NCI-H524 (cell line): Measurements from ENCODE around the gene BCO2.
A peak's percentile ranks its signal among the peaks of the same experiment; 100 is the strongest.
"Not testable (repeated sequence)": the region's sequence is repeated elsewhere in the genome, so short reads cannot be mapped to it uniquely, and the experiment has no call there.

ENCODE experiments used
- DNase-seq, 2 experiments: peaks; one replicate each; lab custom pipeline; 2025; lab: John Stamatoyannopoulos, UW

BCO2 gene, protein sequence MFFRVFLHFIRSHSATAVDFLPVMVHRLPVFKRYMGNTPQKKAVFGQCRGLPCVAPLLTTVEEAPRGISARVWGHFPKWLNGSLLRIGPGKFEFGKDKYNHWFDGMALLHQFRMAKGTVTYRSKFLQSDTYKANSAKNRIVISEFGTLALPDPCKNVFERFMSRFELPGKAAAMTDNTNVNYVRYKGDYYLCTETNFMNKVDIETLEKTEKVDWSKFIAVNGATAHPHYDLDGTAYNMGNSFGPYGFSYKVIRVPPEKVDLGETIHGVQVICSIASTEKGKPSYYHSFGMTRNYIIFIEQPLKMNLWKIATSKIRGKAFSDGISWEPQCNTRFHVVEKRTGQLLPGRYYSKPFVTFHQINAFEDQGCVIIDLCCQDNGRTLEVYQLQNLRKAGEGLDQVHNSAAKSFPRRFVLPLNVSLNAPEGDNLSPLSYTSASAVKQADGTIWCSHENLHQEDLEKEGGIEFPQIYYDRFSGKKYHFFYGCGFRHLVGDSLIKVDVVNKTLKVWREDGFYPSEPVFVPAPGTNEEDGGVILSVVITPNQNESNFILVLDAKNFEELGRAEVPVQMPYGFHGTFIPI

DNA sequence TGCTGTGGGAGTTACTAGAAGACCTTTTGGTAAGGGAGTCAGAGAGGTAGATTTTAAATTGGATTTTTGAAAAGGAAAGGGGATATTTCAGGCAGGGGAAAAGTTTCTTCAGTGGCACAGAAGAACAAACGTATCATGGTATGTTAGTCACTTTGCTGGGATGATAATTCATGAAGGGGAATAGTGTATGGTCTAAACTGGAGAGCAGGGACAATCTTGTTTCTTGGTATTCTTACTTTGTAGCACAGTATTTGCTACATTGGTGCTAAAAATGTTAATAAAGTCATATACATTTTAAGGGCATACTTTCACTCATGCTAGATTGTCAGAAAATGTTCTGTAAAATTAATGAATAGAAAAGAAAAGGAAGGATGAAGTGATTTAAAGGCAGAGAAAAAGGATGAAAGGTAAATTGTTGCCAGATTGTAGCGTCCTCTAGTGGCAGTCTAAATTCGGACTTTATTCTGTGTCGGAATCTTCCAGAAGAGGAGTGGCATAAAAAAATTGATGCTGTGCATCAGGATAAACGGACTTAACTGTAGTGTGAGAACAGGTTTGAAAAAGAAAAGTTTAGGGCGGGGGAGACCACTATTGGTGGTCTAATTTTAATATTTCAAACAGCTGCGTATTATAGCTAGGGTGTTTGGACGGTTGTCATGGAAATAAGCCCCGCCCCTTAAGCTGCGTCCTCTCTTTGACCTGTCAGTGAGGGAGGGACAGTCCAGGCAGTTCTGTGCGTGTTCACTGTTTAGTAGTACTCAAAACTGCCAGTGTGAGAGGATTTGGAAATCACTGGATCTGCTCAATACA lies at the start of gene BCO2:
Gene BCO2 (plus strand): TSS at position 724 of the 810 bp plus-strand sequence. CDS start 90 bp downstream, outside the sequence.
- DNase-seq, result peak in 1 of 2 experiments; percentile 46

DNA sequence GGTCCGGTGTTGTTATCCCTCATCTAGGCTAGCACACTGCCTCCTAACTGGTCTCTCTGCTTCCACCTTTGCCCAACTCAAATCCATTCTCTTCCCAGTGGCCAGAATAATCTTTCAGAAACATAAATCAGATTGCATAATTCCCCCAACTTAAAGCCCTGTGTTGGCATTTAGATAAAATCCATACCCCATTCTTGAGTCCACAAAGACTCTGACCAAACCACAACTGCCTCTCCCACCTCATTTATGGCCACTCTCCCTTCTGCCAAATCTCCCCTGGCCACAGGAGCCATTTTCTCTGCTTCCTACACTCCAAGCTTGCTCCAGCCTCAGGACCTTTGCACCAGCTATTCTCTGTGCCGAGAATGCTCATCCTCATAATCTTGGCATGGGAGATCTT lies 48.3 kb upstream of the BCO2 start:
- DNase-seq, result no peak

DNA sequence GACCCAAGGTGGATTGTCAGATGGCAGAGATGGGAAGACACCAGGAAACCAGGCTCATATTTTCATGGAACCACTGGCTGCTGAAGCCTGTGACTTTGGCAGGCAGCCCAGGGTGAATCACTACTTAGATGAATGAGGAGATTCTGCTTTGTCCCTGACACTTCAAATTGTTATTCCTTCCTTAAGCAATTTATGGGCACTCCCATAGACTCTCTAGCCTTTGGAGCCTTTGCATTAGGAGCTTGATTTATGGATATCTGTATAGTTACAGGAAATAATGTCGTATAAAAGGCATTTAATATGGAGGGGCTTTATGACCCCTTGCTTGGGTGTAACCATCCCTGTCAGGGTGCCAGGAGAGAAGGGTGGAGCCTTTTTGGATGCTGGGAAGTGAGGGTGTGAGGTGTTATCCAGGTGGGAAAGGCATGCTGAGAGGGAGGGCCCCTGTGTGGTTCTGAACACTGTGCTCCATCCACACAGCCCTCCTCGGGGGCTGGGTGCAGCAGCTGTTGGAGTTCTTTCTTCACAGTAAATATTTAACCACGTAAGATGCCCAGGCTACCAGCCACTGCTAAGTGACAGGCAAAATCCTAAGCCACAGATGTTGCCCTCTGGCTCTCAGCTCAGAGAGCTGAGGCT lies 46.7 kb upstream of the BCO2 start:
- no peak for DNase-seq

DNA sequence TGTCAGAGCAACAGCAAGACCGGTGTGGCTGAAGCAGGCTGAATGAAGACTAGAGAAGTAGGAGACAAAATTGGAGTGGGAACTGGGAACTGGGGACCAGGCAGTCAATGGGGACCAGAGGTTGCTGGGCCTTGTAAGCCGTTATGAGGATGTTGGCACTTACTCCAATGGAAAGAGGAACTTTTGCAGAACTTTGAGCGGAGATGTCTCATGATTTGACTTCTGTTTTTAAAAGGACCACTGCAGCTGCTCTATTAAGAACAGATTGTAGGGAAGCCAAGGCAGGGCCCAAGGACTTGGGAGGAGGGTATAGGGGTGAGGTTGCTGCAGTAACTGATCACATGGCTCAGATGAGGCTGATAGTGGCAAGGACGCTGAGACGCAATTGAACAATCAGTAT lies 45.7 kb upstream of the BCO2 start:
- no peak for DNase-seq

DNA sequence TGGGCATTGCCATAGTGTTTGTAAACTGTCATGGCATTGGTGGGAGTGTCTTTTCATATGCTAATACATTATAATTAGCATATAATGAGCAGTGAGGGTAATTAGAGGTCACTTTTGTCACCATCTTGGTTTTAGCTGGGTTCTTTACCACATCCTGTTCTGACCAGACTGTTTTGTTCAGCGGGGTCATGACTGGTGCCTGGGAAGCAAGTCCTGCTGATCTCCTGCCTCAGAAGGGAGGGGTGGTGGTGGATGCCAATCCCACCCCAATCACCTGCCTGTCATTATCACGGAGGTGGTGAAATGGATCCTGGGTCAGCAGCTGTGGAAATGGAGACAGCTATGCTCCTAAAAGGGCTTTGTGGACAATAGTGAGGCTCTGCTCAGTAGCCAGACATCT lies 42.6 kb upstream of the BCO2 start:
- DNase-seq, result no peak

DNA sequence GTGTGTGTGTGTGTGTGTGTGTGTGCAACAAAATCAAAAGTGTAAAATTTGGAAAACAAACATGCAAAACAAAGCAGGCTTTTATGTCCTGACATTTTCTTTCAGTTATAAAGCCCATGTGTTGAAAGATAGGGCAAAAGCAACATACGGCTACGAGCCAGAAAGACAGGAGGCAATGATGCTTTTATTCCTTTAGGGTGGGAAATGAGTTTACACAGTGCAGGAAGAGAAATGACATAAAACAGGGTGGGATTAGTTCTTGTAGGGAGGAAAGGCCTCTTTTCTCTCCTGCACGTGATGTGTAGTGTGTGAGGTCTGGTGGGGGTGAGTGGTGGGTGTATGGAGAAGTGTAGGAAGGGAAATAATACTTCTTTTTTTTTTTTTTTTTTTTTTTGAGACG lies 40.8 kb upstream of the BCO2 start:
- no peak for DNase-seq

DNA sequence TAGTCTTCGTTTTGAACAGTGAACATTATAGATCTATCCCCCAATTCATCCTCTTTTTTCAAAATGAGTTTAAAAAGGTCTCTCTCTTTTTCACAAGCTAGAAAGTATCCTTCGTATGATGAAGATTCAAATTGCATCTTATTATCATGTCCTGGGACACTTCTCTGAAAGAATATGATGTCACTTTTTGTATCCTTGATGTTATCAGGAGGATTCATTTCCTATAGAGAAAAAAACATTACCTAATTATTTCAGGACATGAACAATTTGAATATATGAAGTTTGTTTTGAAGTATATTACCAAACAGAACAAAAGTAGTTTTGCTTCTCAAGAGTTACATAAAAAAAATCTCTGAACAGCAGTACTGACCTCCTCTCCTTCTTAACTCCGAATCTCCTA lies 31.7 kb upstream of the BCO2 start:
- DNase-seq, result no peak

DNA sequence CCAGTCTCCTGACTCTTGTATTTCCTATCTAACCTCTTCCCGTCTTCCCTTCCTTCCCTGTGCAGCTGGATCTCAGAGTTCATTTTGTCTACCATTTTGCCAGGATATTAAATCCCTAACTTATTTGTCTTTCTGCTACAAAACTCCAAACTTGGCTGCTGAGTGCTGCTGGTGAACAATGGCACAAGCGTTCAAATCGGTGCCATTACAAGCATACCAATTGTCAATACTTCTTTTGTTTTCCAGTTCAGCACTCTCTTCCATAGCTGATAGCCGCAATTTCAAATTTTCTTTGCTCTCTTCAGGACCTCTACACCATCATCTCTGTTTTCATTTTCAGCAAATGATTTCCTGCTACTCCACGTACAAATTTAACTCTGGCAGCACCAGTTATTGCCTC lies 24.8 kb upstream of the BCO2 start:
- no peak for DNase-seq

DNA sequence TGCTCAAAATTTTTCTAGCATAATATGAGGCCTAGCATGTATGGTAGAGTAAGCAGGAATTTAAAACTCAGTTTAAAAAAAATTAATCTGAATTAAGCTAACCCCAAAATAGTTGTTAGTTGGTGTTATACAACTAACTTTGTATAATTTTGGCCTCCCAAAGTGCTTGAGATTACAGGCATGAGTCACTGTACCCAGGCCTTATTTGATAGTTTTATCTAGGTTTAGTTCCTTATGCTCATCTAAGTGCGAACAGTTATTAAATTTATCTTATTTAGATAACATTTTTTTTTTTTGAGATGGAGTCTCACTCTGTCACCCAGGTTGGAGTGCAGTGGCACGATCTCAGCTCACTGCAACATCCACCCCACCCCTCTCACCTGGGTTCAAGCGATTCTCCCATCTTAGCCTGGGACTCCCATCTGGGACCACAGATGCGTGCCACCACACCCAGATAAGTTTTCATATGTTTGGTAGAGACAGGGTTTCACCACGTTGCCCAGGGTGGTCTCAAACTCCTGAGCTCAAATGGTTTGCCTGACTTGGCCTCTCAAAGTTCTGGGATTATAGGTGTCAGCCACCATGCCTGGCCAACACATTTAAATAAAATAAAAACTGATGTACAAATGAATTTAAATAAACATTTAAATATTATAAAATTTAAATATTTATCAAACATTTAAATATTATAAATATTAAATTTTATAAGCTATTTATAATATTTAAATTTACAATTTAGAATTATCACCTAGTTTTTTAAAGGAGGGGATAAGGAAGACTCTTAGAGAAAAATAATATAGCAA lies 19.0 kb upstream of the BCO2 start:
- no peak for DNase-seq

DNA sequence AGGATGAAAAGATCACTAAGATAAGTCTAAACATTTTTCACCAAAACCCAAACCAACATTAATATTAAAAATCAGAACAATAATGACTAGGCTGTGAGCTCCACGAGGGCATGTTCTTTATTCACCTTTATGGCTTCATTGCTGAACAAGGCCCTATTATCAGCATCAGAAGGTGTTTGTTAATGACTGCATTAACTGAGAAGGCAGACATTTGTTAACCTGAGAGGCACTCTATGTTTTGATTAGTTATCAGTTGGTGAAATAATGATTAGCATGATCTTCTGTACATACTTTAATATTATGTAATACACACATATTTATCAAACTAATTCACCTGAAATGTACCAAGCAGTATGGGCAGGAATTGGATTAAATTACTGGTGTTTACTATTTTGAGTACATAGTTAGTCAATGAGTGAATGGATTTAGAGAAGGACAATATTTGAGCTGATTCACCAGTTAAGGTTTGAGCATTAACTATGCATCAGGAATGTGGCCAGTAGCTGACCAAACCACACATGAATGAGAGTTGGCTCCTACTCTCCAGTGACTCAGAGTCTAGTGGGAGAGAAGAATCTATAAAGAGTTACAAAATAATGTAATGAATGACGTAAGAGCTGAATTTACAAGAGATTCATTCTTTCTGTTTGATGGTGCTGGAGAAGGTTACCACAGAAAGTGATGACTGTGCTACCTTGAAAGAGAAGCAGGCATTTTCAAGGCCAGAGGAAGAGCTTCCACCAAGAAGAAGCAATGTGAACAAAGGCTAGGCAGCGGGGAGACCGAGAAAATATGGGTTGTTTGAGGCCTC lies 18.2 kb upstream of the BCO2 start:
- no peak for DNase-seq

DNA sequence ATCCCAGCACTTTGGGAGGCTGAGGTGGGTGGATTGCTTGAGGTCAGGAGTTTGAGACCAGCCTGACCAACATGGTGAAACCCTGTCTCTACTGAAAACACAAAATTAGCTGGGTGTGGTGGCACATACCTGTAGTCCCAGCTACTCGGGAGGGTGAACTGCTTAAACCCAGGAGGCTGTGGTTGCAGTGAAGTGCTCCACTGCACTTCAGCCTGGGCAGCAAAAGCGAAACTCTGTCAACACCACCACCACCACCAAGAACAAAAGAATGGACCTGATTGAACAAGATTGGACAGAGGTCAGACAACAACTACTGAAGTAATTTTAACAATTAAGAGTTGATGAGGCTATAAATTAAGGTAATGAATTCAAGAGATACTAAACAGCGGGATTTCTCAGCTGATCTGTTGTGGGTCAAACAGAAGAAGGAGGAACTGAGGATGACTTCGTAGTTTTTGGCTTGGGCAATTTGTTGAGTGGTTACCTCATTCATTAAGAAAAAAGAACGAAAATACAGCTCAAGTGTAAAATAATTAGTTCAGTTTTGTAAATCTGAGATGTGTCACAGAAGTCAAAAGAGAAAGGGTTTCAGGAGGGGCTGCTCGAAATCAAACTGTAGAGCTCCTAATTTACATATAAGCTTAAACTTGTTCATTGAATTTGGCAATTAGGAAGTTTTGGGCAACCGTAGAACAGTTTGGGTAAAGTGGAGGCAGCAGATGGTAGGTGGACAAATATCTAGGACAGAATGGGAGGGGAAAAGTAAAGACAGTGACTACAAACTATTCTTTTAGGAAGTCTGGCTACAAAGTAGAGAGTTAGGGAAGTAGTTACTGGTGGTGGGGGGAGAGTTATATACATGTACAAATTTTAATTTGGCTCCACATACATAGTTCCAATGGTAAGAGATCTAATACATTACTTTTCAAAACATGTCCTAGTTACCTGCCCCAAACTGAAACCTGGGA lies 15.9 kb upstream of the BCO2 start:
- DNase-seq, result no peak

DNA sequence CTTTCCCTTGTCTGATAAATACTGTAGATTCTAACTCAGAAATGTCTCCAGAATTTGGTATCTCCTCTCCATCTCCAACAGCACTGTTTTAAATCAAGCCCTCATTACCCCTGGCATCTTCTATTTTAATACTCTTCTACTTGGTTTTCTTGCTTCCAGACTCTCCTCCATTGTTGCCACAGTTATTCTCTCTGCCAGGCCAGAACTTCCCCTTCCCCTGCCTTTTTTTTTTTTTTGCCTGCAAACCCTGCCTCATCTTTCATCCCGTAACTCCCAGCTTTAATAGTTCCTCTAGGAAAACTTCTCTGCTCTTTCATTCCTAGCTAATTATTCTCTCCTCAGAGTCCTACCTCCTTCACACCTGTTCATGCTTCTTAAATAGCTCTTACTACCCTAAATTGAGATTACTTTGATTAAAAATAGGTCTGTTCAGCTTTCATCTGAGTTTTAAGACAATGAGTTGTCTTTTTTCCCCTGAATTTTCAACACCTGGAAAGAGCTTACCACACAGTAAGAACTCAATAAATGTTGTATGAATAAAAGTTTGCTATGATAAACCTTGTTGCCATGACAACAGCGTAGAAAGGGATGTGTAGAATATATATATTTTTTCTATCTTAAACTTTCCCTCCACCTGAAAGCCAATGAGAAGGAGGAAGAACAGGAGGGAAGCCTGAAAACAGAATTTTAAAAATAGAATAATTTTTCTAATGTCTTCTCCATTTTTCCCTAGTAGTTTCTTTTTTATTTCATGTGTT lies 15.0 kb upstream of the BCO2 start:
- DNase-seq, result no peak

DNA sequence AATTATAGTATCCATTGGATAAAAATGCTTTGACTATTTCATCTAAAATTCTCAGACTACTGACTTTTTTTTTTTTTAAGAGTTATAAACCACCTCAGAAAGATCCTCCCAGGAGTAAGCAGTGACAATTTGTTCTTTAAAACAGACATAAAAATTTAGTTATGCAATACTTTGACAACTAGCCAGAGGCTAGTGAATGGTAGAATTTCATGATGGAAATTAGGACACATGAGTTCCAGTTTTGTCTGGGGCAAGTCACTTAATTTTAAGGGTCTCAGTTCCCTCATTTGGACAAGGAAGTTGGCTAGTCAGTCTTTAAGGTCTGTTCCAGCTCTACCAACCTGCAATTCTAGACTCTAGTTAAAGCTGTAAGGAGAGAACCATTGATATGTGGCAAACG lies 14.3 kb upstream of the BCO2 start:
- no peak for DNase-seq

DNA sequence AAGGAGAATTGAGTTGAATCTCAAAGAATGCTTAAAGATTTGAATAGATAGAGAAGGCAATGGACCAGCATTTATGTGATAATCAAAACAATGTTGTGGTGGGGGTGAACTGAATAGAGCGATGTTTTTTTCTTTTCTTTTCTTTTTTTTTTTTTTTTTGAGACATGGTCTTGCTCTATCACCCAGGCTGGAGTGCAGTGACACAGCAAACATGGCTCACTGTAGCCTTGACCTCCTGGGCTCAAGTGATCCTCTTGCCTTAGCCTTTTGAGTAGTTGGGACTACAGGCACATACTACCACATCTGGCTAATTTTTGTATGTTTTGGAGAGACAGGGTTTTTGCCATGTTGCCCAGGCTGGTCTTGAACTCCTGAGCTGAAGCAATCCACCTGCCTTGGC lies 13.1 kb upstream of the BCO2 start:
- DNase-seq, result not testable (repeated sequence)

DNA sequence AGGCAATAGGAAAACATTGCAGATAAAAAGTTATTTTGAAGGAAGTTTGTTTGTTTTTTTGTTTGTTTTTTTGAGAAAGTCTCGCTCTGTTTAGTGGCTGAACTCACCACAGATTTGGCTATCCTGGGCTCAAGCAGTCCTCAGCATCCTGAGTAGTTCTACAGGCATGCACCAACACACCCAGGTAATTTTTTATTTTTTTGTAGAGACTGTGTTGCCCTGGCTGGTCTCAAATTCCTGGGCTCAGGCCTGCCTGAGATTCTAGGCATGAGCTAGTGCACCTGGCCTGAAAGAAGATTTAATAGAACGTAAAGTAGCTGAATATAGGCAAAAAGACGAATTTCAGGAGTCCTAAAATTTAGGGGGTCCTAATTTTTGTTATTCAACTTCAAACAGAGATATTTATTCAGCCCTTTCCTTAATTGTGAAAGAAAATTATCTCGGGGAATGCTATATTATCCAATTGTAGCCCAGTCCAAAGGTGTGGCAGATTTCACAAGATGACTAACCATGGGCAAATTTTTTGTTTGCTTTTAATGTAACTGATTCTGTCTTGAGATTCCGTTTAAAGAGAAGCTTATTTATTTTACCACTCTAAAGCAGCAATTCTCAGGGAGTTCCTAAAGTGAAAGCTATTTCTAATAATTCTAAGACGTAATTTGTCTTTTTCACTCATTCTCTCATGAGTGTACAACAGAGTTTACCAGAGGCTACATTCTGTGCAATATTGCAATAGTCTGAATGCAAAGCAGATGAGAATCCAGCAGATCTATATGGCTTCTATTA lies 12.4 kb upstream of the BCO2 start:
- no peak for DNase-seq

DNA sequence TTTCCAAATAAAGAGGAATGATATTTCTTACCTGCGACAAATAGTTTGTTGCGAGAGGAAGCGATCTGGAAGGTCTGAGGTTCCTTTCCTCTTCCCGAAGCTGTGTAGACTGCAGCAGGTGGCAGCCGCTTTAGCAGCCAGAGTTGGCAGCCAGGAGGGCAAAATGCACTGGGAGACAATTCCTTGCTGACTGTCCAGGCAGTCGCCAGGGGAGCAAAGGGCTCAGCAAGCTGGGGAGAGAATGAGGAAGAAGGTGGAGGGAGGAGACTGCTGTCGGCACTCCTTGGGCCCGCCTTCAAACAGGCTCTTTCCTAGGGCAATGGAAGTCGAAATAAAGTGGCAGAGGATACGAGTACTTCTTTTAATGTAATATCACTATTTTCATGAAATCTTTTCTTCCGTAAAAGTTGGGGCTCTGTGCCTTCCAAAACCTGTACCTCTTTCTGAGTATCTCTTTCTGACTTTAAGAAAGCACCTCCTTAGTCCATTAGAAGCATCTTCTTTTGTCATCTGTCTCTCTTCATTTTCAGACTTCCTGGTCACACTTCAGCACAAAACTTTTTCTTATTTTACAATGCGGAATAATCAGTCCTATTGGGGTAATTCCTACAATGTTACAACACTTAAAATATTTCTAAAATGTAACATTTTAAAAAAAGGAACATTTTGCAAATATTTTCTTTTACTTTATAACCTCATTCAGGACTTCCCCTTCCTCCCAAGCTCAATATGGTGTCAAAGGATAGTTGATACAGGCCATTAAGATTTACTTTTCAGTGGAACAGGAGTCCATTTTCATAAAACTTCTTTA lies 11.2 kb upstream of the BCO2 start, which contains the start of gene IL18:
Gene IL18 (minus strand): TSS at position 220 of the 811 bp plus-strand sequence. CDS start 9,041 bp downstream, outside the sequence.
- DNase-seq, result no peak

DNA sequence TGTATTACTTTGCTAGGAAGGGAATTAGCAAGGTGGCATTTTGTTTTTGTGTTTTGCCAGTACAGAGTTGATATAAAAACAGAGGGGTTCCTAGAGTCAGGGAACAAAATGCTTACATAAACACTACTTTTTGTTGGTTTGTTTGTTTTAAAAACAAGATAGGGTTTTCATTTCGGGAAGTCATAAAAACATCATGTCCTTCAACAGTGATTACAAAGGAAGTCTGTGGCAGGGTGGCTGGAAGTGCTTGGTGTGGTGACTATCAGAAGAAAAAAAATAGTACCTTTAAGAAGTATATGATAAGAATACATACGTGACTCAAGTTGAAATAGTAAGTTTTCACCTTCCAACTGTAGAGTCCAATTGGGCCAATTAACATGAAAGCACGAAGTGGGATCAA lies 10.3 kb upstream of the BCO2 start:
- no peak for DNase-seq
